HuH-7.5 (cell line): ENCODE results near the gene SIK1.
"Not testable (repeated sequence)": the region's sequence is repeated elsewhere in the genome, so short reads cannot be mapped to it uniquely, and the experiment has no call there.

Experiments used
- DNase-seq: peaks from one replicate; pipeline ENCODE4 v3.0.0; 2011; ENCODE audit warnings: low spot score

SIK1 gene

GRCh38 chr21:43426404-43427241 lies at the start of gene SIK1:
Gene SIK1 (minus strand): TSS chr21:43427131. CDS start chr21:43426178, 953 bp downstream.
- not testable (repeated sequence) for DNase-seq

- DNase-seq: not testable (repeated sequence)
These were observed 44.8 kb upstream of the SIK1 start for GRCh38 chr21:43471597-43472242.

- not testable (repeated sequence) for DNase-seq
These were observed 43.0 kb upstream of the SIK1 start for GRCh38 chr21:43469719-43470458.

- DNase-seq: no peak
These were observed 40.9 kb upstream of the SIK1 start for GRCh38 chr21:43467785-43468184.

GRCh38 chr21:43465159-43465558 lies 38.2 kb upstream of the SIK1 start:
- DNase-seq: not testable (repeated sequence)

- DNase-seq: not testable (repeated sequence)
These were observed 36.7 kb upstream of the SIK1 start for GRCh38 chr21:43463498-43464261.

- DNase-seq: not testable (repeated sequence)
These were observed 36.0 kb upstream of the SIK1 start for GRCh38 chr21:43462932-43463331.

- not testable (repeated sequence) for DNase-seq
These were observed 33.5 kb upstream of the SIK1 start for GRCh38 chr21:43460475-43460874.

GRCh38 chr21:43458995-43459394 lies 32.1 kb upstream of the SIK1 start:
- not testable (repeated sequence) for DNase-seq

- DNase-seq: not testable (repeated sequence)
These were observed 29.8 kb upstream of the SIK1 start for GRCh38 chr21:43456616-43457314.

GRCh38 chr21:43455717-43456116 lies 28.8 kb upstream of the SIK1 start:
- DNase-seq: not testable (repeated sequence)

- not testable (repeated sequence) for DNase-seq
These were observed 27.2 kb upstream of the SIK1 start for GRCh38 chr21:43454176-43454575.

GRCh38 chr21:43451850-43452249 lies 24.9 kb upstream of the SIK1 start:
- DNase-seq: not testable (repeated sequence)

- not testable (repeated sequence) for DNase-seq
These were observed 23.4 kb upstream of the SIK1 start for GRCh38 chr21:43450287-43450686.

- not testable (repeated sequence) for DNase-seq
These were observed 20.5 kb upstream of the SIK1 start for GRCh38 chr21:43447353-43447977.

- not testable (repeated sequence) for DNase-seq
These were observed 19.5 kb upstream of the SIK1 start for GRCh38 chr21:43446277-43446932.

GRCh38 chr21:43444524-43444923 lies 17.6 kb upstream of the SIK1 start:
- DNase-seq: not testable (repeated sequence)

GRCh38 chr21:43442571-43442970 lies 15.6 kb upstream of the SIK1 start:
- not testable (repeated sequence) for DNase-seq

GRCh38 chr21:43440835-43441727 lies 14.2 kb upstream of the SIK1 start:
- not testable (repeated sequence) for DNase-seq
